ENCODE data around the gene TCEA3.

DNA sequence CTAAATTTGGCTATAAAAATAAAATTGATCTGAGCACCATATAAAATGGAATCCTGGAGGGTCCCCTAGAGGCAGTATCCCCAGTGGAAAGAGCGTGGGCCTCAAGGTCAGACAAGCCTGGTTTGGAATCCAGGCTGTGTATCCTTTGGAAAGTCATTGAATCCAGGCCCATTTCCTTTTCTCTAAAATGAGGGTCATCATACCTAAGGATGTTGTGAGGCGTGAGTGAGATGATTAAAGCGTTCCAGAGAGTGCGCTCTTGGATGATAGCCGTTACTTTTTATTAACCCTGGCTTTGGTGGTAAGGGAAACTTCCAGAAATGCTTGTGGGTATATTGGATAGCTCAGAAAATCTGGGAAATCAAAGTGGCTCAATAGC is 54.2 kb downstream of the TCEA3 start:
- TF ChIP-seq, protein P1, sequence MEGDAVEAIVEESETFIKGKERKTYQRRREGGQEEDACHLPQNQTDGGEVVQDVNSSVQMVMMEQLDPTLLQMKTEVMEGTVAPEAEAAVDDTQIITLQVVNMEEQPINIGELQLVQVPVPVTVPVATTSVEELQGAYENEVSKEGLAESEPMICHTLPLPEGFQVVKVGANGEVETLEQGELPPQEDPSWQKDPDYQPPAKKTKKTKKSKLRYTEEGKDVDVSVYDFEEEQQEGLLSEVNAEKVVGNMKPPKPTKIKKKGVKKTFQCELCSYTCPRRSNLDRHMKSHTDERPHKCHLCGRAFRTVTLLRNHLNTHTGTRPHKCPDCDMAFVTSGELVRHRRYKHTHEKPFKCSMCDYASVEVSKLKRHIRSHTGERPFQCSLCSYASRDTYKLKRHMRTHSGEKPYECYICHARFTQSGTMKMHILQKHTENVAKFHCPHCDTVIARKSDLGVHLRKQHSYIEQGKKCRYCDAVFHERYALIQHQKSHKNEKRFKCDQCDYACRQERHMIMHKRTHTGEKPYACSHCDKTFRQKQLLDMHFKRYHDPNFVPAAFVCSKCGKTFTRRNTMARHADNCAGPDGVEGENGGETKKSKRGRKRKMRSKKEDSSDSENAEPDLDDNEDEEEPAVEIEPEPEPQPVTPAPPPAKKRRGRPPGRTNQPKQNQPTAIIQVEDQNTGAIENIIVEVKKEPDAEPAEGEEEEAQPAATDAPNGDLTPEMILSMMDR (IDR thresholded peaks at IDR 0.05) = no peak
- no peak for TF ChIP-seq POLR2A (IDR thresholded peaks at IDR 0.05)

All from uterus (tissue), 2 donors.